Activated CD8-positive, alpha-beta T cell treated with anti-CD3 and anti-CD28 coated beads for 36 hours (primary cell): ENCODE results near the gene STAB1. TPM values are rescaled to one million over a fixed set of nuclear protein-coding genes. Genes with fewer than 3 reads are reported as not detected.

ENCODE experiments used
- ATAC-seq: fragments of 200-7000 bp; cut with Tn5 transposase; one replicate; pipeline ENCODE4 v1.10.0; 2021; ENCODE audit warnings: mild to moderate bottlenecking, moderate library complexity
- CTCF ChIA-PET: fragments of 350-600 bp; sonication (Branson Sonifier 250); formaldehyde crosslinking; loops from one replicate; lab custom pipeline; 2021; ENCODE audit warnings: antibody characterized with exemption; lab: Charles Lee
- POLR2A ChIA-PET: fragments of 350-600 bp; sonication (Branson Sonifier 250); formaldehyde crosslinking; loops from one replicate; lab custom pipeline; 2021; ENCODE audit warnings: antibody characterized with exemption; lab: Charles Lee
- DNase-seq: peaks from one replicate; pipeline ENCODE4 v3.0.0-alpha.2; 2020
- H3K27ac Mint-ChIP-seq: one replicate; pipeline ENCODE4 v1.8.0; 2021; ENCODE audit warnings: mild to moderate bottlenecking, mixed read lengths
- H3K27me3 Mint-ChIP-seq: one replicate; pipeline ENCODE4 v1.8.0; 2021; ENCODE audit warnings: mixed read lengths
- H3K36me3 Mint-ChIP-seq: one replicate; pipeline ENCODE4 v1.8.0; 2021; ENCODE audit warnings: low read depth, mixed read lengths
- H3K4me1 Mint-ChIP-seq: one replicate; pipeline ENCODE4 v1.8.0; 2021; ENCODE audit warnings: low read depth, mixed read lengths
- H3K4me3 Mint-ChIP-seq: one replicate; pipeline ENCODE4 v1.8.0; 2021; ENCODE audit warnings: mild to moderate bottlenecking, moderate library complexity, mixed read lengths
- H3K9me3 Mint-ChIP-seq: one replicate; pipeline ENCODE4 v1.8.0; 2021; ENCODE audit warnings: mixed read lengths
- CTCF ChIP-seq: fragments of 200-600 bp; IDR thresholded peaks from one replicate; pipeline ENCODE4 v1.8.0; 2022; ENCODE audit warnings: antibody characterized with exemption, mild to moderate bottlenecking
- intact Hi-C: fragments of 100-400 bp; cut with micrococcal nuclease; formaldehyde crosslinking; loops from one replicate; pipeline ENCODE4 v1.10.0; 2022
- total RNA-seq, 2 experiments: library from RNA; stranded (reverse); gene quantifications; one replicate each; pipeline ENCODE4 v1.2.3, GENCODE V29; 2021

STAB1 gene
- total RNA-seq, 2 experiments from 2014 or later: 0.09 to 0.20 TPM

DNA sequence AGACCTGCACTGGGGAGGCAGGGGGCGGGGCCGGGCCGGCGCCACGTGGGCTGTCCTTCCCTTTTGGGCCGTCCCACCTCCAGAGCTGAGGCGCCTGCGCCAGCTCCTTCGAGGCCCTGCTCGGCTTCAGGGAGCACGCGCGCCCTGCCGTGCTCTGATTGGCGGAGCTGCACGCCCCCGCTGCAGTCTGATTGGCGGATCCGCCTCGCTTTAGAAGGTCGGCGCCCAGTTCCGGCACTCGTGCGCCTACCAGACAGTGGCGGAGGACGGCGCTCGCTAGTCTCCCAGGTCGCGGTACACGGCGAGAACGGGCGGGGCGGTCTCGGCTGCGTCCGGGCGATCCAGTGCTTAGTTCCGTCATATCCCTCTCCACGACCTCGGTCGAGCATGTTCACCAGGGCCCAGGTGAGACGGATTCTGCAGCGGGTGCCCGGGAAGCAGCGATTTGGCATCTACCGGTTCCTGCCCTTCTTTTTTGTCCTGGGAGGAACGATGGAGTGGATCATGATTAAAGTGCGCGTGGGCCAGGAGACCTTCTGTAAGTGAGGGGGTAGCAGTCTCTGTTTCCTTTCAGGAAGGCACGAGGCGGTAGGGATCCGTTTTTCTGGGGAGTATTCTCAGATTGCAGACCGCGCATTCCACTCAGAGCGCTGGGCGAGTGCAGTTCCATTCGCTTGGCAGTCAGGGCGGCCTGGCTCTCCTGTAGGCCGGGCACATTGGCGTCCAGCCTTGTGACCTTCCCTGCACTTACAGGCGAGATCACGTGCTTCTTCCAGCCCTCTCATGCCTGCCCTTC lies 41.4 kb downstream of the STAB1 start, which contains the start of gene UQCC5:
Gene UQCC5 (plus strand): TSS at position 237 of the 796 bp plus-strand sequence. CDS start 151 bp downstream, at position 388.
- Mint-ChIP-seq H3K9me3 (no peaks in the 10 kb centered on the region), H3K36me3 (peaks cover 31% of the 10 kb centered on the region), H3K27ac (peak within 1 kb of the TSS; percentile 99), H3K4me3 (peak within 1 kb of the TSS; percentile 100), H3K27me3 (no peaks in the 10 kb centered on the region), H3K4me1 (peaks cover 49% of the 10 kb centered on the region)
- DNase-seq (peak; percentile 99), ATAC-seq (peak; percentile 88)
- intact Hi-C loops: loop anchor here (10.0 kb wide), 1 partner anchor 148 kb away; the partner anchor contains the start of genes GNL3 and PBRM1
- POLR2A ChIA-PET: interaction anchor here (0.7 to 1.3 kb wide), 3 partner anchors 17 to 80 kb away, joined by 3 to 7 read pairs (median 3); no protein-coding TSS in a partner anchor
- TF ChIP-seq CTCF: no peak
- CTCF ChIA-PET: interaction anchor here (0.8 to 1.2 kb wide), 5 partner anchors 64 to 128 kb away, joined by 3 to 4 read pairs (median 3); no protein-coding TSS in a partner anchor

DNA sequence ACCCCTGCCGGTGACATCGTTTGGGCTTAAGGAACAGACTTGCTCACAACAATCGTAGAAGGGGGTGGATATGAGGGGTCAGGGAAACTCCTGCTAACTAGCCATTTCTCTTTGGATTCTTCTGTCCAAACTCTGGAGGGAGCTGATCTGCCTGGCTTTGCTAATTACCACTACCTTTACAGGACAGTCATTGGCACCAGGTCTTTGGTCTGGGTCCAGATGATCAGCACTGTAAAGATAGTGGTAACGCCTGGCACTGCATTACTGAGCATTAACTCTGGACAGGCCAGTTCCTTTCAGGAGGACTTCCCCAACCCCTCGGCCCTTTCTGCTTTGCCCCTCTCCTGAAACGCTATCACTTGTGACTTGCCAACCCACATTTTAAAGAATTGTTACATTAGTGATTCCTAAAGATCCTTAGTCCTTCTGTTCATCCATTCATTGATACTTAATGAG lies 42.1 kb downstream of the STAB1 start:
- Mint-ChIP-seq H3K4me1 (peaks cover 49% of the 10 kb centered on the region), H3K4me3 (peak overlapping the region; percentile 100), H3K36me3 (peaks cover 34% of the 10 kb centered on the region), H3K27me3 (no peaks in the 10 kb centered on the region), H3K9me3 (no peaks in the 10 kb centered on the region), H3K27ac (peak overlapping the region; percentile 99)
- ChIA-PET CTCF (no interaction called here), POLR2A (interaction anchor here (0.7 to 1.6 kb wide), 4 partner anchors 8 to 80 kb away, joined by 3 to 7 read pairs (median 3); no protein-coding TSS in a partner anchor)
- no peak for ATAC-seq
- no peak for DNase-seq
- no peak for TF ChIP-seq CTCF
- intact Hi-C loops: loop anchor here (10.0 kb wide), 1 partner anchor 148 kb away; the partner anchor contains the start of genes GNL3 and PBRM1

DNA sequence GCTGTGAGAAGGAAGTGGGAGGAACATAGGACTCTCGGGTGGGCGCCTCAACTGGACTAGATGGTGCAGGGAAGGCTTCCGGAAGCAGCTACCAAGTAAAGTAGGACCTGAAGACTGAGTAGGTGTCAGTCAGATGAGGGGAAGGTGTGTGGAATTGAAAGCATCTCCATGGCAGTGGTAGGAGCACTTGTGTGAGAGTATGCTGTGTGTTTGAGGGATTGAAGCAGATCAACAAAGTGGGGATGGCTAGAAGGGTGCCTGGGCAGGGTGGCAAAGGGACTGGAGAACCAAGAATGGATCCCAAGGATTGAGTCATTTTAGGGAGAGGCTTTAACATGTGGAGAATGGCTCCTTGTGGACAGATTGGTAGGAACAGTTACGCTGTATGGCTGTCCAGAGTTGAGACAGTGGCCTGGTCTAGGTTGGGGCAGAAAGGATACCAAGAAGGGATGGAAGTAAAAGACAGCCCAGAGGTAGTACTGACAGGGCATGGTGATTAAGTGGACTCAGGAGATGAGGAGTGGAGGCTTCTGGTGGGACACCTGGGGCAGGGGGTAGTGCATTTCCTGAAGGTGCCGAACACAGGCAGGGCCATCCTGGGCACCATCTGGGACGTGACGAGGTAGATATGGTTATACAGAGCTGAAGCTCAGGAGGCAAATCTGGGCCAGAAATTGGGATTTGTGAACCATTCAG lies 42.7 kb downstream of the STAB1 start:
- Mint-ChIP-seq H3K27ac (peak overlapping the region; percentile 99), H3K4me1 (peaks cover 46% of the 10 kb centered on the region), H3K9me3 (no peaks in the 10 kb centered on the region), H3K4me3 (peak overlapping the region; percentile 100), H3K27me3 (no peaks in the 10 kb centered on the region), H3K36me3 (peaks cover 34% of the 10 kb centered on the region)
- no peak for DNase-seq
- TF ChIP-seq CTCF: no peak
- ChIA-PET POLR2A (interaction anchor here (0.7 to 1.6 kb wide), 4 partner anchors 9 to 81 kb away, joined by 3 to 7 read pairs (median 3); no protein-coding TSS in a partner anchor), CTCF (interaction anchor here (1.4 kb wide), 1 partner anchor 66 kb away, joined by 5 read pairs; no protein-coding TSS in a partner anchor)
- no peak for ATAC-seq
- intact Hi-C loops: loop anchor here (10.0 kb wide), 1 partner anchor 147 kb away; the partner anchor contains the start of genes GNL3 and PBRM1

- Mint-ChIP-seq H3K36me3 (peaks cover 37% of the 10 kb centered on the region), H3K27me3 (no peaks in the 10 kb centered on the region), H3K4me1 (peaks cover 46% of the 10 kb centered on the region), H3K27ac (peak overlapping the region; percentile 19), H3K9me3 (no peaks in the 10 kb centered on the region), H3K4me3 (peak overlapping the region; percentile 43)
- POLR2A ChIA-PET: interaction anchor here (0.6 kb wide), 1 partner anchor 310 kb away, joined by 3 read pairs; no protein-coding TSS in a partner anchor
- intact Hi-C loops: loop anchor here (10.0 kb wide), 1 partner anchor 146 kb away; the partner anchor contains the start of genes GNL3 and PBRM1
- DNase-seq: no peak
- TF ChIP-seq CTCF: no peak
- CTCF ChIA-PET: interaction anchor here (1.4 kb wide), 1 partner anchor 67 kb away, joined by 5 read pairs; no protein-coding TSS in a partner anchor
- no peak for ATAC-seq
Measured at GRCh38 chr3:52539010-52539653, 44.0 kb downstream of the STAB1 start.
